Activated naive CD4-positive, alpha-beta T cell treated with anti-CD3 and anti-CD28 coated beads for 36 hours (primary cell): ENCODE measurements around the gene COPS2. TPM values are rescaled to one million over a fixed set of nuclear protein-coding genes. Genes with fewer than 3 reads are reported as not detected.
A peak's percentile ranks its signal among the peaks of the same experiment; 100 is the strongest.

Experiments
- CTCF ChIA-PET: fragments of 350-600 bp; sonication (Branson Sonifier 250); formaldehyde crosslinking; loops from one replicate; lab custom pipeline; 2021; ENCODE audit warnings: antibody characterized with exemption; lab: Charles Lee
- DNase-seq: peaks from one replicate; pipeline ENCODE4 v3.0.0-alpha.2; 2020
- H3K27ac Mint-ChIP-seq: one replicate; pipeline ENCODE4 v1.8.0; 2021; ENCODE audit warnings: mild to moderate bottlenecking, mixed read lengths
- H3K27me3 Mint-ChIP-seq: one replicate; pipeline ENCODE4 v1.8.0; 2021; ENCODE audit warnings: low read depth, mixed read lengths
- H3K36me3 Mint-ChIP-seq: one replicate; pipeline ENCODE4 v1.8.0; 2021; ENCODE audit warnings: low read depth, mixed read lengths
- H3K4me1 Mint-ChIP-seq: one replicate; pipeline ENCODE4 v1.8.0; 2021; ENCODE audit warnings: low read depth, mixed read lengths
- H3K4me3 Mint-ChIP-seq: one replicate; pipeline ENCODE4 v1.8.0; 2021; ENCODE audit warnings: mild to moderate bottlenecking, moderate library complexity, mixed read lengths
- H3K9me3 Mint-ChIP-seq: one replicate; pipeline ENCODE4 v1.8.0; 2021; ENCODE audit warnings: mixed read lengths
- intact Hi-C: fragments of 100-400 bp; cut with micrococcal nuclease; formaldehyde crosslinking; loops from one replicate; pipeline ENCODE4 v1.15.1; 2023
- total RNA-seq, 2 experiments: library from RNA; stranded (reverse); gene quantifications; one replicate each; pipeline ENCODE4 v1.2.3, GENCODE V29; 2021

COPS2 gene
- total RNA-seq, 2 experiments from 2014 or later = 79.7 to 86.4 TPM

DNA sequence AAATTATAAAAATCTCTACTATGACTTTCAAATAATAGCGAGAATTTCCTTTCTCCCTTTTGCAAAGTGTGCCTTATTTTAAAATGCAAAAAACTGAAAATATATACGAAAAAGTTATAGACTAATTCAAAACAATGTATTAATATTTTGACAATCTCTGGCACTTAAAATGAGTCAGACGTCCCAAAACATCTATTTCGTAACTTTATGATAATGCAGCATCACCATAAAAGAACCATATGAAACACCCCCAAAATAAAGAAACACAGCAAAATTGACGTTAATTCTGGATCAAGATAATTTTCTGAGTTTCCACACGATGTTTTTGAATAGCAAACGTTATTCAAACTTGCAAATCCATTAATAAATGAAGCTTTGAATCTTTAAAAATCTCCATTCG, 1.0 kb downstream of the COPS2 start:
- H3K4me3 Mint-ChIP-seq = peak overlapping the region; percentile 98
- CTCF ChIA-PET = interaction anchor here (2.1 kb wide), 1 partner anchor 9 kb away, joined by 8 read pairs; no protein-coding TSS in a partner anchor

DNA sequence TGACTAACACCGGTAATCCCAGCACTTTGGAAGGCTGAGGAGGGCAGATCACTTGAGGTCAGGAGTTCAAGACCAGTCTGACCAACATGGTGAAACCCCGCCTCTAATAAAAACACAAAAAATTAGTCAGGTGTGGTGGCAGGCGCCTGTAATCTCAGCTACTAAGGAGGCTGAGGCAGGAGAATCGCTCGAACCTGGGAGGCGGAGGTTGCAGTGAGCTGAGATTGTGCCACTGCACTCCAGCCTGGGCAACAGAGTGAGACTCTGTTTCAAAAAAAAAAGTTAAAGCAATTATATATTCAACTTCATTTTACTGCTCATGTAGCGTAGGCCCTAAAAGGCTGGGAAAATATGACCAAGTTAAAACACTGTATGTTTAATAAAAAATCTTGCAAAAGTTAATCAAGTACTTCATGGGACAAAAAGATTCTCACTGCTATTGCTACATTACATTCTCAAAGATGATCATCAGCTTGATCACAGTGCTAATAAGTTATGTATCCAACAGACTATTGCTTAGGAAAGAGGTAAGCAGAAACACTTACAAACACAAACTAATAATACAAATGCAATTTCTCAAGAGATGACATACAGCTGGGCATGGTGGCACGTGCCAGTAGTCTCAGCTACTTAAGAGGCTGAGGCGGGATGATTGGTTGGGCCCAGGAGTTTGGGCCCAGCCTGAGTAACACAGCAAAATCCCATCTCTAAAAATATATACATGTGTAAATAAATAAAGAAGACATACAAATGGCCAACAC, 2.7 kb downstream of the COPS2 start:
- Mint-ChIP-seq H3K27me3 (no peaks in the 10 kb centered on the region), H3K4me3 (no peak overlapping the region), H3K9me3 (no peaks in the 10 kb centered on the region), H3K36me3 (peaks cover 3% of the 10 kb centered on the region), H3K4me1 (peaks cover 55% of the 10 kb centered on the region), H3K27ac (no peak overlapping the region)
- no peak for DNase-seq
- CTCF ChIA-PET = interaction anchor here (0.6 kb wide), 1 partner anchor 724 kb away, joined by 3 read pairs; no protein-coding TSS in a partner anchor
- intact Hi-C loops = loop anchor here (10.0 kb wide), 4 partner anchors 978 to 1612 kb away; partner anchors contain the start of genes HDC, MYEF2 and SPPL2A

More for the DNA sequence above, 1.0 kb downstream of the COPS2 start:
- H3K9me3 Mint-ChIP-seq = no peaks in the 10 kb centered on the region
- intact Hi-C loops = loop anchor here (2.0 to 10.0 kb wide), 5 partner anchors 822 to 1610 kb away; partner anchors contain the start of genes HDC, MYEF2 and SPPL2A
- peaks cover 2% of the 10 kb centered on the region for H3K36me3 Mint-ChIP-seq
- no peak for DNase-seq
- no peaks in the 10 kb centered on the region for H3K27me3 Mint-ChIP-seq
- peak overlapping the region; percentile 97 for H3K27ac Mint-ChIP-seq
- peaks cover 46% of the 10 kb centered on the region for H3K4me1 Mint-ChIP-seq

DNA sequence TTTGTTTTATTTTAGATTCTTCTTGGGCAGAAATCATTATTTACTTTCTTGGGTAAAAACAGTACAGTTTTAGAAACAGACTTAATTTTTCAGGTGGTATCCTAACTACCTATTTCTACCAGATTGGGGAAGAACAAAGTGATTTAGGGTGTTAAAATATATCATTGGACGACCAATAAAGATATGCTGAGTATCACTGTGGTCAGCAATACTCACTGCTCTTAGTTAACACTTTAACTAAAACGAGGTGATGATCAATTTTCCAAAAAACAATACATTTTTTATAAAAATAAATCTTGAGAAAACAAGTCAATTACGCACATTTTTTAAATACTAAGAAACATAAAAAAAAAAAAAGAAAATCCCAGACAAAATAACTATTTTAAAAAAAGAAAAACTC, 3.6 kb downstream of the COPS2 start:
- intact Hi-C loops = loop anchor here (10.0 kb wide), 4 partner anchors 977 to 1613 kb away; partner anchors contain the start of genes HDC, MYEF2 and SPPL2A
- Mint-ChIP-seq H3K36me3 (peaks cover 3% of the 10 kb centered on the region), H3K9me3 (no peaks in the 10 kb centered on the region), H3K4me1 (peaks cover 57% of the 10 kb centered on the region), H3K27me3 (no peaks in the 10 kb centered on the region), H3K4me3 (no peak overlapping the region), H3K27ac (no peak overlapping the region)
- no peak for DNase-seq
- CTCF ChIA-PET = interaction anchor here (0.6 kb wide), 1 partner anchor 725 kb away, joined by 3 read pairs; no protein-coding TSS in a partner anchor

DNA sequence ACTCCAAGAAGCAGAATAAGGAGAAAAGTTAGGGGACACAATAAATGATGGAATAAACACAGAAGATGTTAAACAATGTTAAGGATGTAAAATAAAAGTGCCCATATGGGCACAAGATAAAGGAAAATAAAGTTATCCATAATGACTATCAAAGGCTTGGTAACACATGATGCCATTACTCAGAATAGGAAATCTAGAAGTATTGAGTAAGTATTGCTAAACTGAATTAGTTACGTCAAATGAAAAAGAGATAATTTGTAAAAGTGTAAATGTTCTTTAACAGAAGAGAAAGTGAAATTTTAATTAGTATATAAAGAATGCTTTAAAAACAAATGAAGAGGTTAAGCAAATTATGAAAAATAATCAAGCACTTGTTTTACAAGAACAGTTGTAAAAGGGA, 6.7 kb downstream of the COPS2 start:
- H3K9me3 Mint-ChIP-seq = no peaks in the 10 kb centered on the region
- CTCF ChIA-PET = interaction anchor here (1.4 kb wide), 1 partner anchor 21 kb away, joined by 3 read pairs; the partner anchor contains the start of gene GALK2
- peaks cover 6% of the 10 kb centered on the region for H3K36me3 Mint-ChIP-seq
- no peak for DNase-seq
- peak overlapping the region; percentile 20 for H3K27ac Mint-ChIP-seq
- H3K4me3 Mint-ChIP-seq = no peak overlapping the region
- no peaks in the 10 kb centered on the region for H3K27me3 Mint-ChIP-seq
- intact Hi-C loops = loop anchor here (5.0 kb wide), 1 partner anchor 274 kb away; the partner anchor contains the start of gene FGF7
- H3K4me1 Mint-ChIP-seq = peaks cover 58% of the 10 kb centered on the region

DNA sequence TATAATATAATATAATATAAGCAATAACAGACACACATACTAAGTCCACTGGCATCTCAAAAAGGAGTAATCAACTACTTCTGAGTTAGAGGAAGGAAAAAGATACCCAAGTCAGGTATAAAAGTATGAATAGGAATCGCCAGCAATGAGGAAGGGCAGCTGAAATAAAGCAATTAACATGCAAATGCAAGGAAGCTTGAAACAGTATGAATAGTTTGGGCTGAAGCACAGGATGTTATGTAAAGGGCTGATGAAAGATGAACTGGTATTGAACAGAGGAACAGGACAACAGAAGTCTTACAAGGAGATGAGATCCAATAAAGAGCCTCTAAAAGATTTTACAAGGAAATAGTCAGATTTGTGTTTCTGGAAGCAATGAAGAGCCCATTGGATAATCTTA, 7.1 kb downstream of the COPS2 start:
- Mint-ChIP-seq H3K4me1 (peaks cover 54% of the 10 kb centered on the region), H3K4me3 (no peak overlapping the region), H3K36me3 (peaks cover 10% of the 10 kb centered on the region), H3K27me3 (no peaks in the 10 kb centered on the region), H3K9me3 (no peaks in the 10 kb centered on the region), H3K27ac (peak overlapping the region; percentile 20)
- intact Hi-C loops = loop anchor here (5.0 kb wide), 1 partner anchor 274 kb away; the partner anchor contains the start of gene FGF7
- CTCF ChIA-PET = interaction anchor here (1.4 kb wide), 1 partner anchor 22 kb away, joined by 3 read pairs; the partner anchor contains the start of gene GALK2
- DNase-seq = no peak

DNA sequence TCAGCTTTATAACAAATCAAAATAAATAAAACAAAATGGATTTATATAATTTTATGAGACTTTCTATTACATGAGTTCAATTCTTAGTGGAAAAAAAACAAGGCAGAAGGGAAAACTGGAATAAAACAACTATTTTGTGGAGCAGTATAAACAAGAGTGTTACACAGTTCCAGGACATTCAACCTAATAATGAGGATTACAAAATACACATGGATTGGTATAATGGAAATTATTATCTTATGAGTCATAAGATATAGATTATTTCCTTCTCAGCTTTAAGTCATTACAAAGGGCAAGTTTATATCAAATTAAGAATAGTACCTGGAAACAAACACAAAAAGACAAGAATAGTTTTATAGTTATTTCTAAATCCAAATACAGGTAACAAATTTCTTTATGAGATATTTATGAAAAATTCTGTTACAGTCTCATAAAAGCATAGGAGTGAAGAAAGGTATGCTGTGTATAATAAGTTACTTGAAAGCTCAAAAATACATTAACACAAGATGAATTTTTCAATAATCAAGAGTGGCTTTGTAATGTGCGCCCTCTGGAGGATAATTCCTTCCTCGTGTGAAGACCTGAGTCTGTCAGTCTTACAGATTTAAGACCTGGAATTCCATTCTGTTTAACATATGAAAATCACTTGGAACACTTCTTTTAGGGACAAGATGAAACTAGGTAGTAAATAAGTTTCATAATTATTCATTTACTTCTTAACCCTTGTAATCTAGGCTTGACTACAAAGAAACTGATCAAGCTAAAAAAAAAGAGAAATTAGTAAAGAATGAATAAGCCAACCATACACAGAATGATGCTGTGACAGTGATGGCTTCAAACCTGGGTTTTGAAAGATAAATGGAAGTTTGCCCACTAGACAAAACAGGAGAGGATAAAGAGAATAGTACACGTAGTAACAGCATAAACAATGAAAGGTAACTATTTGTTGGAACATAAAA, 9.5 kb downstream of the COPS2 start:
- Mint-ChIP-seq H3K4me1 (peaks cover 43% of the 10 kb centered on the region), H3K4me3 (no peak overlapping the region), H3K36me3 (peaks cover 24% of the 10 kb centered on the region), H3K9me3 (no peaks in the 10 kb centered on the region), H3K27me3 (no peaks in the 10 kb centered on the region), H3K27ac (no peak overlapping the region)
- CTCF ChIA-PET = interaction anchor here (0.6 to 3.7 kb wide), 12 partner anchors 9 to 1531 kb away, joined by 3 to 16 read pairs (median 3); partner anchors contain the start of gene COPS2
- DNase-seq = peak; percentile 52
- intact Hi-C loops = loop anchor here (1.0 to 5.0 kb wide), 3 partner anchors 100 to 285 kb away; partner anchors contain the start of genes FGF7 and SECISBP2L

DNA sequence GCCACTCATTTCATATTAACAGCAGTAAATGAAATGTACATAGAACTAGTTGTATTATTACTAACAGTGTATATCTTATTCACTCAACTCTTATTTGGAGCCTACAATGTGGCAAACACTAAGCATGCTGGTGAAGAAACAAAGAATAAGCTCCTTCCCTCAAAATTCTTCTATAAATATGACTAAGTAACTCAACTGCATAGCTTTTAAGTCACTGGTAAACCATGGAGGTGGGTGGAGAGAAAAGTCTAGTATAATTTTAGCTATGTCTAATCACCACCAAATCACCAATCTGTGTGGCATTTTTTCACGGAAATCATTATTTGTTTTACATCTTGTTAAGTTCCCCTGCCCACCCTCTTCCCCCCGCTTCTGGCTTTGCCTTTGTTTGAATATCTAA, 17.5 kb downstream of the COPS2 start:
- H3K4me1 Mint-ChIP-seq = peaks cover 1% of the 10 kb centered on the region
- peaks cover 28% of the 10 kb centered on the region for H3K36me3 Mint-ChIP-seq
- H3K4me3 Mint-ChIP-seq = no peak overlapping the region
- H3K9me3 Mint-ChIP-seq = no peaks in the 10 kb centered on the region
- H3K27me3 Mint-ChIP-seq = no peaks in the 10 kb centered on the region
- H3K27ac Mint-ChIP-seq = no peak overlapping the region
- DNase-seq = no peak
- intact Hi-C loops = no loop called here
- CTCF ChIA-PET = no interaction called here

DNA sequence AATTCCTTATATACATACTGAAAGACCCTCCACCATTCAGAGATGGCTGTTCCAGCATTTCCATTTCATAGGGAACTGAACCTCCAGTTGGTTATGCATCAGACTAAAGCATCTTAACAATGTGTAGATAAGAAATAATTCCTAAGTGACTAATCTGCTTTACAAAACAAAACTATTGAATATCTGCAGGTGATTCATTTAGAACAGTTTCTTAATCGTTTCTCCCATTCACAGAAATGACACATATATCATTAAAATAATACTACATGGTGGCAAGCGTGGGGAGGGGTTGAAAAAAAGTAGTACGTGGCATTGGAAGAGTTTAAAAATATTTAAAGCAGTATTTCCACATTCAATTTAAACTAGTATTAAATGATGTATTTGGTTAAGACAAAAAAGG, 19.5 kb downstream of the COPS2 start:
- Mint-ChIP-seq H3K27ac (no peak overlapping the region), H3K36me3 (peaks cover 23% of the 10 kb centered on the region), H3K27me3 (no peaks in the 10 kb centered on the region), H3K4me1 (peaks cover 1% of the 10 kb centered on the region), H3K9me3 (no peaks in the 10 kb centered on the region), H3K4me3 (no peak overlapping the region)
- no peak for DNase-seq
- intact Hi-C loops = no loop called here
- CTCF ChIA-PET = no interaction called here

DNA sequence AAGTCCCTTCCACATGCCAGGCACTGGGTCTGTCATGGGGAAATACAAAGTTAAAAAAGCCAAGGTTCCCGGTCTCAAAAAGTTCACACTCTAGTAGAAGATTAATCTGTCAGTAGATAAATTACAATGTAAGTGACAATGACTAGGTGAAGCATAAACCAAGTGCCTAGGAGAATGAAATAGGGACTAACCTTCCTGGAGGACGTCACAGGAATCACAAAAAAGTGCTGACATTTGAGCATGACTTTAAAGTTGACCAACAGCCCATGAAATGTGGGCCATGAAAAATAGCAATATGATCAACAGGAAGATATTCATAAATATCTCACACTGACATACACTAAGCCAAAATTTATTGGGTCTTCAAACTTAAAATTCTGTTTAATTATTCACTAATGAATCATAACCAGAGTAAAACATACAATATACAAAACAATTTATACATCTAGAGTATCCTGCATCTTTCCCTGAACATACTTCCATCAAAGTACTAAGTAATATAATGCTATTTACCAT, 20.0 kb downstream of the COPS2 start:
- no peak overlapping the region for H3K27ac Mint-ChIP-seq
- H3K4me3 Mint-ChIP-seq = no peak overlapping the region
- CTCF ChIA-PET = no interaction called here
- intact Hi-C loops = no loop called here
- peaks cover 23% of the 10 kb centered on the region for H3K36me3 Mint-ChIP-seq
- H3K27me3 Mint-ChIP-seq = no peaks in the 10 kb centered on the region
- H3K4me1 Mint-ChIP-seq = peaks cover 1% of the 10 kb centered on the region
- no peak for DNase-seq
- no peaks in the 10 kb centered on the region for H3K9me3 Mint-ChIP-seq

DNA sequence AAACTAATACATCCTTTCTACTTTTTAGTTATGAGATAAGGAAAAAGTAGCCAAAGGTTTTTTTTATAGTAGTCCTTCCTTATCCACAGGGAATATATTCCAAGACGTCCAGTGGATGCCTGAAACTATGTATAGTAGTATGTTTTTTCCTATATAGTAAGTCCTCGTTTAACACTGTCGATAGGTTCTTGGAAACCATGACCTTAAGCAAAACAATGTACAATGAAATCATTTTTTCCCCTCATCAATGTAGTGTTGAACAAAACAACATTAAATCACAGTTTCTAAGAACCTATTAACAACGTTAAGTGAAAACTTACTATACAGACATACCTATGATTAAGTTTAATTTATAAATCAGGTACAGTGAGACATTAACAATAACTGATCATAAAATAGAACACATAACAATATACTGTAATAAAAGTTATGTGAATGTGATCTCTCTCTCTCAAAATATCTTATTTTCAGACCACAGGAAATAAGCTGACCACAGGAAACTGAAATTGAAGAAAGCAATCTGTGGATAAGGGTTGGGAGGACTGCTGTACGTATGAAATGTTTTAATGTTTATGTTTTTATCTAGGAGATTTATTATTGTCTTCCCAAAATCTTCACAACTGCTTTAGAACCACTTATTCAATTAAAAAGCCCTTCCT, 20.6 kb downstream of the COPS2 start:
- Mint-ChIP-seq H3K27me3 (no peaks in the 10 kb centered on the region), H3K36me3 (peaks cover 25% of the 10 kb centered on the region), H3K4me3 (no peak overlapping the region)

DNA sequence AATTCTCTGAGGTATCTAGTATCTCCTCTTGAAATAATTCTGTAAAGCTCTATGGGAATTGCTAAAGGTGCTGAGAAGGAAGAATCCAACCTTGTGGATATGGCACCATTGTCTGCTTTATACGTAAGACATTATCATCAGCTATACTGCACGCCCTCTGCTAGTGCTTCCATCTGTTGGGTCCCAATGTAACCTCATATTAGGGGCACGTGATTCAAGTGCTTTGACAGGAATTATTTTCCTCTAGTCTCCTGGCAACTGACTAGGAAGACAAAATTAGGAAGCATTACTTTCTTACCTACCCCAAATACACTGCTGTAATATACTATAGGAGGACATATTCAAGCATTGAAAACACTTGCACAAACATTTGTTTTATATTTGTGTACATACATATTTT, 24.0 kb downstream of the COPS2 start:
- H3K9me3 Mint-ChIP-seq = no peaks in the 10 kb centered on the region
- H3K27ac Mint-ChIP-seq = peak overlapping the region; percentile 44
- peaks cover 32% of the 10 kb centered on the region for H3K36me3 Mint-ChIP-seq
- no peaks in the 10 kb centered on the region for H3K4me1 Mint-ChIP-seq
- no peaks in the 10 kb centered on the region for H3K27me3 Mint-ChIP-seq
- intact Hi-C loops = no loop called here
- H3K4me3 Mint-ChIP-seq = no peak overlapping the region
- CTCF ChIA-PET = interaction anchor here (0.7 kb wide), 1 partner anchor 14 kb away, joined by 3 read pairs; no protein-coding TSS in a partner anchor
- DNase-seq = no peak

More for the DNA sequence above, 20.6 kb downstream of the COPS2 start:
- Mint-ChIP-seq H3K27ac (no peak overlapping the region), H3K9me3 (no peaks in the 10 kb centered on the region), H3K4me1 (peaks cover 1% of the 10 kb centered on the region)
- CTCF ChIA-PET = no interaction called here
- intact Hi-C loops = no loop called here
- DNase-seq = no peak
